ES-I3 (cell line): ENCODE measurements around the gene MRPL4.

ENCODE experiments used
- H3K36me3 ChIP-seq: 2 replicates; pipeline ENCODE4 v1.6.1; 2013; ENCODE audit warnings: mild to moderate bottlenecking, low read length, control low read depth, moderate library complexity; ENCODE audit not compliant: insufficient read depth
- H3K4me1 ChIP-seq: 2 replicates; pipeline ENCODE4 v1.6.1; 2013; ENCODE audit warnings: mild to moderate bottlenecking, control low read depth, low read length; ENCODE audit not compliant: insufficient read depth
- H3K9ac ChIP-seq: 2 replicates; pipeline ENCODE4 v1.6.1; 2013; ENCODE audit warnings: low read depth, mild to moderate bottlenecking, low read length, moderate library complexity
- H3K9me3 ChIP-seq: 2 replicates; pipeline ENCODE4 v1.6.1; 2013; ENCODE audit warnings: mild to moderate bottlenecking, low read length, moderate library complexity; ENCODE audit not compliant: control insufficient read depth, insufficient read depth

Gene MRPL4

GRCh38 chr19:10223488-10224213 lies 28.4 kb upstream of the MRPL4 start:
- Histone ChIP-seq H3K36me3 (no peaks in the 10 kb centered on the region; the same call in 1 of the 2 replicates), H3K4me1 (peaks cover 17% of the 10 kb centered on the region; the same call in 1 of the 2 replicates), H3K9me3 (no peaks in the 10 kb centered on the region), H3K9ac (no peak overlapping the region)

GRCh38 chr19:10224337-10224736 lies 27.7 kb upstream of the MRPL4 start:
- Histone ChIP-seq H3K9ac (no peak overlapping the region), H3K4me1 (peaks cover 17% of the 10 kb centered on the region; the same call in 1 of the 2 replicates), H3K36me3 (no peaks in the 10 kb centered on the region; the same call in 1 of the 2 replicates), H3K9me3 (no peaks in the 10 kb centered on the region)

- peaks cover 17% of the 10 kb centered on the region; the same call in 1 of the 2 replicates for H3K4me1 ChIP-seq
- no peaks in the 10 kb centered on the region; the same call in 1 of the 2 replicates for H3K36me3 ChIP-seq
- no peaks in the 10 kb centered on the region for H3K9me3 ChIP-seq
- H3K9ac ChIP-seq = no peak overlapping the region
These were observed 26.0 kb upstream of the MRPL4 start for GRCh38 chr19:10226021-10226375.

GRCh38 chr19:10226376-10227025 lies 25.5 kb upstream of the MRPL4 start:
- no peaks in the 10 kb centered on the region for H3K9me3 ChIP-seq
- H3K36me3 ChIP-seq = no peaks in the 10 kb centered on the region; the same call in 1 of the 2 replicates
- H3K9ac ChIP-seq = no peak overlapping the region
- peaks cover 17% of the 10 kb centered on the region; the same call in 1 of the 2 replicates for H3K4me1 ChIP-seq

GRCh38 chr19:10227026-10227971 lies 24.7 kb upstream of the MRPL4 start:
- Histone ChIP-seq H3K9ac (no peak overlapping the region; the same call in 1 of the 2 replicates), H3K36me3 (no peaks in the 10 kb centered on the region; the same call in 1 of the 2 replicates), H3K9me3 (no peaks in the 10 kb centered on the region), H3K4me1 (peaks cover 17% of the 10 kb centered on the region; the same call in 1 of the 2 replicates)

GRCh38 chr19:10228393-10228792 lies 23.6 kb upstream of the MRPL4 start:
- no peaks in the 10 kb centered on the region for H3K9me3 ChIP-seq
- no peak overlapping the region for H3K9ac ChIP-seq
- H3K36me3 ChIP-seq = no peaks in the 10 kb centered on the region; the same call in 1 of the 2 replicates
- H3K4me1 ChIP-seq = peaks cover 17% of the 10 kb centered on the region; the same call in 1 of the 2 replicates

- H3K9me3 ChIP-seq = no peaks in the 10 kb centered on the region
- H3K9ac ChIP-seq = no peak overlapping the region
- peaks cover 17% of the 10 kb centered on the region; the same call in 1 of the 2 replicates for H3K4me1 ChIP-seq
- H3K36me3 ChIP-seq = no peaks in the 10 kb centered on the region; the same call in 1 of the 2 replicates
These were observed 23.1 kb upstream of the MRPL4 start for GRCh38 chr19:10228920-10229319.

GRCh38 chr19:10230173-10230860 lies 21.7 kb upstream of the MRPL4 start:
- H3K9ac ChIP-seq = peak overlapping the region; percentile 94
- H3K4me1 ChIP-seq = peaks cover 17% of the 10 kb centered on the region; the same call in 1 of the 2 replicates
- H3K36me3 ChIP-seq = no peaks in the 10 kb centered on the region
- no peaks in the 10 kb centered on the region for H3K9me3 ChIP-seq

GRCh38 chr19:10230861-10231611 lies 21.0 kb upstream of the MRPL4 start, which contains the start of gene S1PR2:
Gene S1PR2 (minus strand): TSS chr19:10231331. CDS start chr19:10224905, 6,426 bp downstream.
- Histone ChIP-seq H3K9me3 (no peaks in the 10 kb centered on the region), H3K9ac (peak within 1 kb of the TSS; percentile 94), H3K4me1 (peaks cover 18% of the 10 kb centered on the region; the same call in 1 of the 2 replicates), H3K36me3 (no peaks in the 10 kb centered on the region)

- Histone ChIP-seq H3K4me1 (peaks cover 18% of the 10 kb centered on the region; the same call in 1 of the 2 replicates), H3K9me3 (no peaks in the 10 kb centered on the region), H3K36me3 (no peaks in the 10 kb centered on the region), H3K9ac (peak overlapping the region; percentile 11; the same call in 1 of the 2 replicates)
These were observed 20.3 kb upstream of the MRPL4 start for GRCh38 chr19:10231612-10232228.

GRCh38 chr19:10233946-10234345 lies 18.1 kb upstream of the MRPL4 start:
- Histone ChIP-seq H3K9me3 (no peaks in the 10 kb centered on the region), H3K36me3 (no peaks in the 10 kb centered on the region), H3K9ac (no peak overlapping the region), H3K4me1 (peaks cover 13% of the 10 kb centered on the region; the same call in 1 of the 2 replicates)

- peaks cover 7% of the 10 kb centered on the region; the same call in 1 of the 2 replicates for H3K4me1 ChIP-seq
- no peaks in the 10 kb centered on the region for H3K9me3 ChIP-seq
- H3K36me3 ChIP-seq = no peaks in the 10 kb centered on the region
- no peak overlapping the region for H3K9ac ChIP-seq
These were observed 17.0 kb upstream of the MRPL4 start for GRCh38 chr19:10235003-10235402.
